Skeletal muscle tissue (tissue), 4 donors: Measurements from ENCODE around the gene SMAP2. TPM values are rescaled to one million over a fixed set of nuclear protein-coding genes. Genes with fewer than 3 reads are reported as not detected.

Source experiments
- H3K27ac ChIP-seq: one replicate; pipeline ENCODE4 v1.7.0; 2013; ENCODE audit warnings: mild to moderate bottlenecking, low read depth, low read length, inconsistent platforms
- H3K27me3 ChIP-seq, 3 donors: one replicate each; pipeline ENCODE4 v1.7.0; 2013; ENCODE audit warnings: low read length in 3 of 3; ENCODE audit not compliant: control insufficient read depth in 3 of 3, insufficient read depth in 3 of 3
- H3K36me3 ChIP-seq, 3 donors: one replicate each; pipeline ENCODE4 v1.7.0; 2013; ENCODE audit warnings: low read length in 3 of 3; ENCODE audit not compliant: control insufficient read depth in 3 of 3, insufficient read depth in 3 of 3
- H3K4me1 ChIP-seq, 3 donors: one replicate each; pipeline ENCODE4 v1.7.0; 2013; ENCODE audit warnings: low read length in 3 of 3, mild to moderate bottlenecking in 3 of 3; ENCODE audit not compliant: control insufficient read depth in 3 of 3, insufficient read depth in 3 of 3
- H3K4me3 ChIP-seq, 3 donors: one replicate each; pipeline ENCODE4 v1.7.0; 2013; ENCODE audit warnings: low read length in 3 of 3
- H3K9ac ChIP-seq, 3 donors: one replicate each; pipeline ENCODE4 v1.7.0; 2013; ENCODE audit warnings: low read length in 3 of 3, mild to moderate bottlenecking in 3 of 3, moderate library complexity in 2 of 3, low read depth in 1 of 3
- H3K9me3 ChIP-seq, 3 donors: one replicate each; pipeline ENCODE4 v1.7.0; 2013; ENCODE audit warnings: low read length in 3 of 3; ENCODE audit not compliant: control insufficient read depth in 3 of 3
- total RNA-seq: library from RNA; depleted of rRNA; stranded (reverse); fragments of >200 nt; gene quantifications from one replicate; pipeline ENCODE4 v1.2.3, GENCODE V29; 2014
- donor health status: Osteomylitis.

The SMAP2 gene
- total RNA-seq, 1 donor from 2014 or later: 9.9 TPM

- H3K9me3 ChIP-seq: no peaks in the 10 kb centered on the region
- no peak overlapping the region for H3K9ac ChIP-seq
- H3K27ac ChIP-seq: no peak overlapping the region
- no peak overlapping the region for H3K4me3 ChIP-seq
- H3K4me1 ChIP-seq: no peaks in the 10 kb centered on the region
- no peaks in the 10 kb centered on the region for H3K36me3 ChIP-seq
- no peaks in the 10 kb centered on the region for H3K27me3 ChIP-seq
Measured at GRCh38 chr1:40350391-40350790, 23.1 kb upstream of the SMAP2 start.

- Histone ChIP-seq H3K4me3 (no peak overlapping the region), H3K4me1 (no peaks in the 10 kb centered on the region), H3K36me3 (no peaks in the 10 kb centered on the region), H3K9ac (no peak overlapping the region), H3K27ac (no peak overlapping the region), H3K9me3 (no peaks in the 10 kb centered on the region), H3K27me3 (no peaks in the 10 kb centered on the region)
Measured at GRCh38 chr1:40351124-40351523, 22.4 kb upstream of the SMAP2 start.

- no peak overlapping the region for H3K4me3 ChIP-seq
- H3K9ac ChIP-seq: no peak overlapping the region
- no peak overlapping the region for H3K27ac ChIP-seq
- H3K4me1 ChIP-seq: no peaks in the 10 kb centered on the region
- H3K27me3 ChIP-seq: no peaks in the 10 kb centered on the region
- no peaks in the 10 kb centered on the region for H3K9me3 ChIP-seq
- no peaks in the 10 kb centered on the region for H3K36me3 ChIP-seq
Measured at GRCh38 chr1:40352126-40352525, 21.4 kb upstream of the SMAP2 start.

GRCh38 chr1:40353082-40353481 lies 20.4 kb upstream of the SMAP2 start:
- H3K27ac ChIP-seq: no peak overlapping the region
- H3K9ac ChIP-seq: no peak overlapping the region
- H3K36me3 ChIP-seq: no peaks in the 10 kb centered on the region
- H3K9me3 ChIP-seq: no peaks in the 10 kb centered on the region
- no peak overlapping the region for H3K4me3 ChIP-seq
- H3K4me1 ChIP-seq: no peaks in the 10 kb centered on the region
- H3K27me3 ChIP-seq: no peaks in the 10 kb centered on the region

GRCh38 chr1:40357625-40358024 lies 15.9 kb upstream of the SMAP2 start:
- no peak overlapping the region for H3K27ac ChIP-seq
- no peaks in the 10 kb centered on the region for H3K27me3 ChIP-seq
- H3K9ac ChIP-seq: no peak overlapping the region
- H3K4me3 ChIP-seq: no peak overlapping the region
- no peaks in the 10 kb centered on the region for H3K4me1 ChIP-seq
- H3K9me3 ChIP-seq: peaks cover 0 to 3% (median 0%) of the 10 kb centered on the region in 3 donors
- no peaks in the 10 kb centered on the region for H3K36me3 ChIP-seq

- Histone ChIP-seq H3K4me1 (no peaks in the 10 kb centered on the region), H3K9ac (no peak overlapping the region), H3K9me3 (peaks cover 0 to 3% (median 0%) of the 10 kb centered on the region in 3 donors), H3K27me3 (no peaks in the 10 kb centered on the region), H3K36me3 (no peaks in the 10 kb centered on the region), H3K4me3 (no peak overlapping the region), H3K27ac (no peak overlapping the region)
Measured at GRCh38 chr1:40360631-40361030, 12.9 kb upstream of the SMAP2 start.

- H3K27ac ChIP-seq: no peak overlapping the region
- H3K4me1 ChIP-seq: no peaks in the 10 kb centered on the region
- H3K9ac ChIP-seq: no peak overlapping the region
- H3K9me3 ChIP-seq: peaks cover 0 to 3% (median 0%) of the 10 kb centered on the region in 3 donors
- no peaks in the 10 kb centered on the region for H3K36me3 ChIP-seq
- no peaks in the 10 kb centered on the region for H3K27me3 ChIP-seq
- H3K4me3 ChIP-seq: no peak overlapping the region
Measured at GRCh38 chr1:40361201-40361600, 12.3 kb upstream of the SMAP2 start.

- H3K9me3 ChIP-seq: peaks cover 0 to 3% (median 0%) of the 10 kb centered on the region in 3 donors
- H3K27ac ChIP-seq: no peak overlapping the region
- H3K4me1 ChIP-seq: no peaks in the 10 kb centered on the region
- H3K36me3 ChIP-seq: no peaks in the 10 kb centered on the region
- H3K27me3 ChIP-seq: no peaks in the 10 kb centered on the region
- H3K4me3 ChIP-seq: no peak overlapping the region
- H3K9ac ChIP-seq: no peak overlapping the region
Measured at GRCh38 chr1:40361637-40362036, 11.9 kb upstream of the SMAP2 start.

- Histone ChIP-seq H3K36me3 (no peaks in the 10 kb centered on the region), H3K27ac (no peak overlapping the region), H3K27me3 (no peaks in the 10 kb centered on the region), H3K9ac (no peak overlapping the region), H3K4me3 (no peak overlapping the region), H3K9me3 (peaks cover 0 to 3% (median 0%) of the 10 kb centered on the region in 3 donors), H3K4me1 (no peaks in the 10 kb centered on the region)
Measured at GRCh38 chr1:40362199-40362598, 11.3 kb upstream of the SMAP2 start.

GRCh38 chr1:40362699-40363098 lies 10.8 kb upstream of the SMAP2 start:
- Histone ChIP-seq H3K4me1 (no peaks in the 10 kb centered on the region), H3K27ac (no peak overlapping the region), H3K9me3 (peaks cover 0 to 3% (median 0%) of the 10 kb centered on the region in 3 donors), H3K36me3 (no peaks in the 10 kb centered on the region), H3K4me3 (no peak overlapping the region), H3K9ac (no peak overlapping the region), H3K27me3 (no peaks in the 10 kb centered on the region)

- H3K36me3 ChIP-seq: no peaks in the 10 kb centered on the region
- H3K9ac ChIP-seq: no peak overlapping the region
- H3K27me3 ChIP-seq: no peaks in the 10 kb centered on the region
- no peak overlapping the region for H3K4me3 ChIP-seq
- H3K4me1 ChIP-seq: no peaks in the 10 kb centered on the region
- no peaks in the 10 kb centered on the region for H3K9me3 ChIP-seq
- no peak overlapping the region for H3K27ac ChIP-seq
Measured at GRCh38 chr1:40363721-40364120, 9.8 kb upstream of the SMAP2 start.
